Dermis blood vessel endothelial cell (primary cell): ENCODE measurements around the gene SLC25A43. TPM values are rescaled to one million over a fixed set of nuclear protein-coding genes. Genes with fewer than 3 reads are reported as not detected.
"Not testable (repeated sequence)": the region's sequence is repeated elsewhere in the genome, so short reads cannot be mapped to it uniquely, and the experiment has no call there.

Experiments used
- DNase-seq: peaks from one replicate; pipeline ENCODE4 v3.0.0; 2010
- total RNA-seq: library from RNA; depleted of rRNA; stranded (reverse); fragments of >200 nt; gene quantifications from 2 replicates; pipeline ENCODE4 v1.2.3, GENCODE V29; 2014

The SLC25A43 gene
- total RNA-seq, 1 donor from 2014 or later = 22.8 TPM

DNA sequence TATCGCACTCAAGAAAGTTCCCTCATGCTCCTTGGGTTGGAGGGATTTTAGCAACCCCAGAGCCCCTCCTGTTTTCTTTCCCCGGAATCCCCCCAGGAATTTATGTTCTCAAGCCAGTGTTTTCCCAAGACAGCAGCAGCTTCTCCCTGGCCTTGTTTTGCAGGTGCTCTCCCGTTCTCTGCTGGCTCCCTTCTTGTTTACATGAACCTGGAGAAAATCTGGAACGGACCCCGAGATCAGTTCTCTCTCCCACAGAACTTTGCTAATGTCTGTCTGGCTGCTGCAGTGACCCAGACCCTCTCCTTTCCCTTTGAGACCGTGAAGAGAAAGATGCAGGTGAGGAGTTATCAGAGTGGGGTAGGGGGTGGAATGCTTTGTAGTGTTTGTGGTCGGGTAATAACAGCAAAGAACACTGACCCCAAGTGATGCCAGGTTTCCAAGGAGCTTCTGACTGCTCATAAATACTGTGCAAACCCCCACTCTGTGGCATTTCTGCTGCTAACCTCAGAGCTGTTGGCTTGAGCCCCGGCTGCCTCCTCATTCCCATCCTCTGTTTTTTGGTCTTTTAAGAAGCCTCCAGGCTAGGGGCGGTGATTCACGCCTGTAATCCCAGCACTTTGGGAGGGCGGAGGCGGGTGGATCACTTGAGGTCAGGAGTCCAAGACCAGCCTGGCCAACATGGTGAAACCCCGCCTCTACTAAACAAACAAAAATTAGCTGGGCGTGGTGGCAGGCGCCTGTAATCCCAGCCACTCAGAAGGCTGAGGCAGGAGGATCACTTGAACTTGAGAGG is 11.1 kb downstream of the SLC25A43 start:
- no peak for DNase-seq

GRCh38 chrX:119410854-119411253 is 11.7 kb downstream of the SLC25A43 start:
- DNase-seq = no peak

DNA sequence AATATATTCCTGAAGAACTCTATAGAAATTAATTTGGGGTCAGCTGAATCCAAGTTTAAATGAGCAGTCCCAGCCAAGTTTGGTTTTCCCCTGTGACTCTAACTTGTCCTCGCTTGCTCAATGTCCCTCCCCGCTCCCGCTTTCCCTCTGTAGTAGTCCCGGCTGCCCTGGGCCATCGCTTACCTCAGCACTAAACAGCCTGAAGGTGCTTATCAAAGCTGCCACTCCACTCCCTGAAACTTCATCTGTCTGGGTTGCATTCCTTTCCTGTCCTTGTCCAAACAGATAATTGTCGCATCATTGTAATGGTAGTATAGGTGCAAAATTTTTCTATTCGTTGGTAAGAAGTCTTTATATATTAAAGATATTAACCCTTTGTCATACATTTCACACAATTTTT is 12.8 kb downstream of the SLC25A43 start:
- no peak for DNase-seq

- no peak for DNase-seq
Measured at GRCh38 chrX:119417376-119417775, 18.2 kb downstream of the SLC25A43 start.

DNA sequence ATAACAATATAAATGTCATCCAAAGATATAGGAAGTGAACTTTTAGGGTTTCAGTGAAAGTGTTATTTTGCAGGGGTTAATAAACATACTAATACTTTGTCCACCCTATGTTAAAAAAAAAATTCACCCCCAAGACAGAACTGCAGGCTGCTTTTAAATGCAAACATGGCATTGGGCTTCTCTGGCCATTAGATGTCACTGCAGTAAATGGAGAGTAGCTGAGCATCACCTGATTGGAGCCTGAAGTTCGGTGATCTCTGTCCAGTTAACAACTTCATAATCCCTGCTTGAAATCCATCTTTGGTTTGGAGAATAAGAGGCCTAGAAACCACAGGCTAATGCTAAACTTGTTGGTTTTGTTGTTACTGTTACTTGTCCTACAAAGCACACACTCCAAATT is 18.7 kb downstream of the SLC25A43 start:
- peak; percentile 16 for DNase-seq

GRCh38 chrX:119419146-119419545 is 20.0 kb downstream of the SLC25A43 start:
- no peak for DNase-seq

- DNase-seq = no peak
Measured at GRCh38 chrX:119419898-119420297, 20.8 kb downstream of the SLC25A43 start.

- DNase-seq = no peak
Measured at GRCh38 chrX:119421016-119421705, 22.0 kb downstream of the SLC25A43 start.

DNA sequence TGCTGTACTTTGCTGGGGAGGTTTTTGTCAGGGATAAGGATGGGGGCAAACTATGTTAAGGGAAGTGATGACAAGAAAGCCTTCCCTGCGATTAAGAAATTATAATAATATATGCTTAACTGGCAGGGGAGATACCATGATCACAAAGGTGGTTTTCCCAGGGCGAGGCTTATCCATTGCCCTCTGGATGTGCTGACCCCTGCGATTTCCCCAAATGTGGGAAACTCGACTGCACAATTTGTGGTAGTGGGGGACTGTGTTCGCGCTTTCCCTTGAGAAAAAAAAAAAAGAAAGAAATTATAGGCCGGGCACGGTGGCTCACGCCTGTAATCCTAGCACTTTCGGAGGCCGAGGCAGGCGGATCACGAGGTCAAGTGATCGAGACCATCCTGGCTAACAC is 24.5 kb downstream of the SLC25A43 start:
- DNase-seq = no peak

DNA sequence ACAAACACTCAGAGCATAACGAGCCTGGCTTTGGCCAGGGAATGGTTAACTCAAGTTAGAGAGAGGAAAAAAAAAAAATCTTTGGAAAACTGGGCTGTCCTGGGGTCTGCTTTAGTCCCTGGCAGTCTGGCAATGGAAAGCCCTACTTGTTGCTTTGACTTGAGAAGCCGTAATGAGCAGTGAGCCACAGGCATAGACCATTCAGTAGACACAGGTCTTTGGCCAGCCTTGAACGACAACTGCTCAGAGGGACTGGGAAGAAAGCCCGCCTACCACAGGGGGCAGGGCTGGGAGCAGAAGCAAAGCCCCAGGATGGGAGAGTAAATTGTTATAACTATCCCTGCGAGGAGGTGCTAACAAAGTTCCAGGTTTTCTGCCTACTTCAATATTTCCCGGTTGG is 25.9 kb downstream of the SLC25A43 start:
- DNase-seq = no peak

GRCh38 chrX:119427024-119427794 is 28.1 kb downstream of the SLC25A43 start:
- DNase-seq = peak; percentile 8

GRCh38 chrX:119427795-119428185 is 28.7 kb downstream of the SLC25A43 start:
- DNase-seq = no peak

DNA sequence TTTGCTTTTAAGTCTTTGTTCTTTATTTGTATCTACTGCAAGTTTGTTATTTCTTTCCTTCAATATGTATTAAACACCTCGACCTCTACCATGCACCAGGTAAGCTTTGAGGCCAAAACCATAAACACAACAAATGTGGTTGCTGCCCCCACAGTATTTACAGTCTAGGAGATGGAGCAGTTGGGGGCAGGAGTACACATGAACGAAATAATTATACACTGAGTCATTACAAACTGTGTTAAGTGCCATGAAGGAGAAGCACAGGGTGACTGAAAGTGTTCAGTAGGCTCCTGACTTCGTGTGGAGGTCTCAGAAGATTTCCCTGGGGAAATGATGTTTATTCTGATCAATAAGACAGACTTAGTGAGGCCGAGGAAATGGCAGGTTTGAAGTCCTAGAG is 30.3 kb downstream of the SLC25A43 start:
- no peak for DNase-seq

- not testable (repeated sequence) for DNase-seq
Measured at GRCh38 chrX:119441295-119441694, 42.2 kb downstream of the SLC25A43 start.

- no peak for DNase-seq
Measured at GRCh38 chrX:119442286-119442685, 43.1 kb downstream of the SLC25A43 start.

DNA sequence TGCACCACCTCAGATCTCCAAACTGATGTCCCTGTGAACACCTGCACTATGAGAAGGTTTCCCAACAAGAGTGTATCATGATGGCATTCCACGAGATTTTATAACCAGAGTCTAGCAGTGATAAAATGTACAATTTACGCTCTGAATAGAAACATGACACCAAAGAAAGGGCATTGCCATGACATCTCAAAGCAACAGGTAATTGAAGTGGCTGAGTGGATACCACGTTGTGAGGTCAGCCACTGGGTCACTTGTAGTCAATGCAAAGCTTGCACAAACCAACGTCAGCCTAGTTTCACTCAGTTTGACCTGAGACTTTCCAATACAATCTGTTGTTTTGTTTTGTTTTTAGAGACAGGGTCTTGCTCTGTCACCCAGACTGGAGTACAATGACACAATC is 54.1 kb downstream of the SLC25A43 start:
- DNase-seq = no peak

DNA sequence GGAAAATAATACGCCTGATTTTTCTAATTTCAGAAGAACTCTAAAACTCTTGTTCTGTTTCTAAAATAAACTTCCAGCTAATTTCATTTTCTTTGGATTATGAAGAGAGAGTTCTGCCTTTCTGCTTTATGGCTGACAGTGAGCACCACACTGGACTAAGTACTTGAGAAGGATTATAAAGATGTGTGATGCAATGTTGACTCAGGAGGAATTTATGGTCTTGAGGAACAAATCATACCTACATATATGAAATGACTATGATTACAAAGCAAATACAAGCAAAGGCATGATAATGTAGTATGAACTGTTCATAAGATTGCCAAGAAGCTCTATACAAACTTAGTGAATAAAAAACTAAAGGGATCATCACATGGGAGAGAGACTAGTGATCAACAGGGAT is 56.1 kb downstream of the SLC25A43 start:
- no peak for DNase-seq

DNA sequence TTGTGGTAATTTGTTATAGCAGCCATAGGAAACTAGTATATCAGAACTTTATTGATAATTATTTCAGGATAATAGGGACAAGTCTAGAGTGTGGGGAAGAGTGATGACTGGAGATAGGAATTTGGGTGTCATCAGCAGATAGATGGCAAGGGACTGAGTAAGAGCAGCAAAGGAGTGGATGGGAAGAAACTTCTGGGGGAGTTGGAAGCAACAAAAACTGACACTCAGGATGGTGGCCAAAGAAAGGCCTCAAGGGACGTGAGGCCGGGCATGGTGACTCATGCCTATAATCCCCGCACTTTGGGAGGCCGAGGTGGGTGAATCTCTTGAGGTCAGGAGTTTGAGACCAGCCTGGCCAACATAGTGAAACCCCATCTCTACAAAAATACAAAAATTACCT is 60.0 kb downstream of the SLC25A43 start:
- DNase-seq = no peak

DNA sequence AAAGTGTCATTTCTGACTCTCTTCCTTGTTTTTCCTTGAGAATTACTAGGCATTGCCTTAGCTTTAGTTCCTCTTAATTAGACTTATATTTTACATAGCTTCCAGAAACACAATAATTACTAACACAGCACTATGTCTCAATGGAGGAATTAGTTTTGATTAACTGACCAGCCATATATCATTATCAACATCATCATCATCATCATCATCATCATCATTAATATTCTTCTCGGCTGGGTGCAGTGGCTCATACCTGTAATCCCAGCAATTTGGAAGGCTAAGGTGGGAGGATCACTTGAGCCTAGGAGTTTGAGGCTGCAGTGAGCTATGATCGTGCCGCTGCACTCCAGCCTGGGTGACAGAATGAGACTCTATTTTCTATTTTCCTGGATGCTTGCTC is 66.4 kb downstream of the SLC25A43 start:
- no peak for DNase-seq

GRCh38 chrX:119466970-119467369 is 67.8 kb downstream of the SLC25A43 start:
- no peak for DNase-seq

- DNase-seq = no peak
Measured at GRCh38 chrX:119467433-119467832, 68.3 kb downstream of the SLC25A43 start.

GRCh38 chrX:119467842-119468550 is 68.9 kb downstream of the SLC25A43 start, which contains the start of gene SLC25A5:
Gene SLC25A5, plus strand, starts transcription at chrX:119468444. Its CDS starts 72 bp downstream, at chrX:119468516.
- DNase-seq = peak; percentile 85
